Loucy (cell line): ENCODE measurements around the gene ZCCHC24.

Experiments
- H2AFZ ChIP-seq: fragments of 200-600 bp; sonication (generic); 2 replicates; pipeline ENCODE4 v1.6.0; 2016; ENCODE audit warnings: antibody characterized with exemption, mild to moderate bottlenecking, low read length, moderate library complexity
- H3F3A ChIP-seq: fragments of 200-600 bp; 2 replicates; pipeline ENCODE4 v1.6.0; 2016; ENCODE audit warnings: antibody characterized with exemption, low read depth, mild to moderate bottlenecking
- H3K27me3 ChIP-seq: fragments of 200-600 bp; sonication (generic); 2 replicates; pipeline ENCODE4 v1.6.1; 2014; ENCODE audit warnings: low read length, mild to moderate bottlenecking; ENCODE audit not compliant: insufficient read depth, poor library complexity, severe bottlenecking
- H3K36me3 ChIP-seq: fragments of 200-600 bp; sonication (generic); 2 replicates; pipeline ENCODE4 v1.6.1; 2016; ENCODE audit warnings: low read length; ENCODE audit not compliant: insufficient read depth
- H3K4me1 ChIP-seq: fragments of 200-600 bp; sonication (generic); 2 replicates; pipeline ENCODE4 v1.5.1; 2014; ENCODE audit warnings: low read length, mild to moderate bottlenecking; ENCODE audit not compliant: insufficient read depth, poor library complexity, severe bottlenecking
- H3K4me2 ChIP-seq: fragments of 200-600 bp; sonication (generic); 2 replicates; pipeline ENCODE4 v1.6.0; 2014; ENCODE audit warnings: antibody characterized with exemption, low read length, low read depth, mild to moderate bottlenecking; ENCODE audit not compliant: poor library complexity, severe bottlenecking
- H3K4me3 ChIP-seq: fragments of 200-600 bp; sonication (generic); 2 replicates; pipeline ENCODE4 v1.5.1; 2014; ENCODE audit warnings: low read length, mild to moderate bottlenecking, mixed read lengths; ENCODE audit not compliant: poor library complexity, severe bottlenecking
- H3K79me2 ChIP-seq: fragments of 200-600 bp; sonication (generic); 2 replicates; pipeline ENCODE4 v1.6.1; 2014; ENCODE audit warnings: low read length; ENCODE audit not compliant: insufficient read depth
- H3K9ac ChIP-seq: fragments of 200-600 bp; sonication (generic); 2 replicates; pipeline ENCODE4 v1.6.0; 2014; ENCODE audit warnings: mild to moderate bottlenecking, low read depth, low read length, moderate library complexity; ENCODE audit not compliant: poor library complexity, severe bottlenecking
- H3K9me2 ChIP-seq: fragments of 200-600 bp; sonication (generic); replicated peaks from 2 replicates; pipeline ENCODE4 v1.6.1; 2016; ENCODE audit warnings: low read depth, low read length, mixed read lengths
- H3K9me3 ChIP-seq: fragments of 200-600 bp; sonication (generic); 2 replicates; pipeline ENCODE4 v1.6.1; 2014; ENCODE audit warnings: mild to moderate bottlenecking, antibody characterized with exemption, low read length, low read depth; ENCODE audit not compliant: insufficient read depth
- H4K20me1 ChIP-seq: fragments of 200-600 bp; sonication (generic); 2 replicates; pipeline ENCODE4 v1.6.0; 2014; ENCODE audit warnings: antibody characterized with exemption, low read length, mild to moderate bottlenecking; ENCODE audit not compliant: insufficient read depth, poor library complexity, severe bottlenecking
- CTCF ChIP-seq: fragments of 200-600 bp; sonication (generic); conservative IDR thresholded peaks from 2 replicates; pipeline ENCODE4 v1.5.1; 2014; ENCODE audit warnings: mild to moderate bottlenecking, antibody characterized with exemption, low read length
- EZH2phosphoT487 ChIP-seq: fragments of 200-600 bp; IDR thresholded peaks from 2 replicates; pipeline ENCODE4 v1.6.1; 2018; ENCODE audit warnings: antibody characterized with exemption, mild to moderate bottlenecking, moderate library complexity, borderline replicate concordance

ZCCHC24 gene

GRCh38 chr10:79445161-79445976 is at the start of gene ZCCHC24:
Gene ZCCHC24 (minus strand): TSS chr10:79445624. CDS start chr10:79445440, 184 bp downstream.
- no peaks in the 10 kb centered on the region for H3F3A ChIP-seq
- H3K4me1 ChIP-seq: peaks cover 32% of the 10 kb centered on the region
- peaks cover 18% of the 10 kb centered on the region; the same call in 1 of the 2 replicates for H3K79me2 ChIP-seq
- peak within 1 kb of the TSS; percentile 79 for H2AFZ ChIP-seq
- H3K9me2 ChIP-seq: no peaks in the 10 kb centered on the region
- peak within 1 kb of the TSS; percentile 81 for H3K4me3 ChIP-seq
- TF ChIP-seq CTCF (no peak), EZH2phosphoT487 (no peak)
- no peaks in the 10 kb centered on the region for H3K27me3 ChIP-seq
- peak within 1 kb of the TSS; percentile 69 for H3K9ac ChIP-seq
- H3K36me3 ChIP-seq: no peaks in the 10 kb centered on the region
- no peaks in the 10 kb centered on the region for H3K9me3 ChIP-seq
- H3K4me2 ChIP-seq: peak within 1 kb of the TSS; percentile 99
- H4K20me1 ChIP-seq: peaks cover 18% of the 10 kb centered on the region

GRCh38 chr10:79493806-79494205 is 48.4 kb upstream of the ZCCHC24 start:
- Histone ChIP-seq H4K20me1 (no peaks in the 10 kb centered on the region), H3K9ac (no peak overlapping the region), H2AFZ (no peak overlapping the region), H3K4me3 (no peak overlapping the region), H3K9me3 (no peaks in the 10 kb centered on the region), H3K27me3 (no peaks in the 10 kb centered on the region), H3F3A (no peaks in the 10 kb centered on the region), H3K4me2 (no peak overlapping the region), H3K4me1 (peaks cover 32% of the 10 kb centered on the region), H3K36me3 (no peaks in the 10 kb centered on the region), H3K9me2 (no peaks in the 10 kb centered on the region), H3K79me2 (no peaks in the 10 kb centered on the region)
- TF ChIP-seq CTCF (no peak), EZH2phosphoT487 (no peak)

- no peaks in the 10 kb centered on the region for H3K9me3 ChIP-seq
- H3K4me3 ChIP-seq: no peak overlapping the region
- no peaks in the 10 kb centered on the region for H3F3A ChIP-seq
- H3K4me1 ChIP-seq: peaks cover 33% of the 10 kb centered on the region
- H2AFZ ChIP-seq: no peak overlapping the region
- H4K20me1 ChIP-seq: no peaks in the 10 kb centered on the region
- no peak overlapping the region for H3K9ac ChIP-seq
- H3K9me2 ChIP-seq: no peaks in the 10 kb centered on the region
- no peaks in the 10 kb centered on the region for H3K27me3 ChIP-seq
- H3K36me3 ChIP-seq: no peaks in the 10 kb centered on the region
- no peaks in the 10 kb centered on the region for H3K79me2 ChIP-seq
- no peak for TF ChIP-seq EZH2phosphoT487
- TF ChIP-seq CTCF: no peak
- H3K4me2 ChIP-seq: no peak overlapping the region
Observed at GRCh38 chr10:79492839-79493238, 47.4 kb upstream of the ZCCHC24 start.
